ENCODE measurements around the gene PSMA8. TPM values are rescaled to one million over a fixed set of nuclear protein-coding genes. Genes with fewer than 3 reads are reported as not detected.
"Not testable (repeated sequence)": the region's sequence is repeated elsewhere in the genome, so short reads cannot be mapped to it uniquely, and the experiment has no call there.

PSMA8 gene
- total RNA-seq, result 0.14 TPM
- long read RNA-seq, result 0 reads

- DNase-seq (ENCODE audit: missing footprints) (no peak), ATAC-seq (no peak)
- intact Hi-C loops (cut with DNase I), result no loop called here
Measured at GRCh38 chr18:26133652-26134051, at the start of gene PSMA8. Gene PSMA8 (plus strand): TSS chr18:26133869. CDS start chr18:26133966, 97 bp downstream.

- intact Hi-C loops (cut with DNase I), result loop anchor here (10.0 kb wide), 1 partner anchor 50 kb away; no protein-coding TSS in a partner anchor
- ATAC-seq (no peak), DNase-seq (ENCODE audit: missing footprints) (no peak)
Measured at GRCh38 chr18:26085056-26085455, 48.6 kb upstream of the PSMA8 start.

GRCh38 chr18:26086959-26087358 is 46.7 kb upstream of the PSMA8 start:
- ATAC-seq (no peak), DNase-seq (ENCODE audit: missing footprints) (no peak)
- intact Hi-C loops (cut with DNase I), result loop anchor here (10.0 kb wide), 1 partner anchor 52 kb away; no protein-coding TSS in a partner anchor

GRCh38 chr18:26088487-26088886 is 45.2 kb upstream of the PSMA8 start:
- intact Hi-C loops (cut with DNase I), result loop anchor here (10.0 kb wide), 1 partner anchor 54 kb away; no protein-coding TSS in a partner anchor
- DNase-seq (ENCODE audit: missing footprints) (no peak), ATAC-seq (no peak)

GRCh38 chr18:26089293-26090129 is 44.2 kb upstream of the PSMA8 start:
- DNase-seq (ENCODE audit: missing footprints) (no peak), ATAC-seq (no peak)
- intact Hi-C loops (cut with DNase I), result loop anchor here (2.0 to 10.0 kb wide), 2 partner anchors 55 to 137 kb away; partner anchors contain the start of gene TAF4B

GRCh38 chr18:26090130-26091046 is 43.3 kb upstream of the PSMA8 start, which contains the start of gene SS18:
Gene SS18 (minus strand): TSS chr18:26090613. CDS start chr18:26090569, 44 bp downstream.
- intact Hi-C loops (cut with DNase I), result loop anchor here (2.0 kb wide), 1 partner anchor 136 kb away; the partner anchor contains the start of gene TAF4B
- DNase-seq (ENCODE audit: missing footprints), result peak; percentile 95
- peak; percentile 98 for ATAC-seq

GRCh38 chr18:26091047-26091630 is 42.5 kb upstream of the PSMA8 start:
- DNase-seq (ENCODE audit: missing footprints) (peak; percentile 84), ATAC-seq (peak; percentile 50)
- intact Hi-C loops (cut with DNase I), result loop anchor here (2.0 kb wide), 1 partner anchor 136 kb away; the partner anchor contains the start of gene TAF4B

- no peak for DNase-seq (ENCODE audit: missing footprints)
- intact Hi-C loops (cut with DNase I), result no loop called here
- no peak for ATAC-seq
Measured at GRCh38 chr18:26096852-26097251, 36.8 kb upstream of the PSMA8 start.

GRCh38 chr18:26097563-26097962 is 36.1 kb upstream of the PSMA8 start:
- DNase-seq (ENCODE audit: missing footprints), result no peak
- intact Hi-C loops (cut with DNase I), result no loop called here
- ATAC-seq, result no peak

GRCh38 chr18:26103579-26103978 is 30.1 kb upstream of the PSMA8 start:
- ATAC-seq (no peak), DNase-seq (ENCODE audit: missing footprints) (no peak)
- intact Hi-C loops (cut with DNase I), result no loop called here

- intact Hi-C loops (cut with DNase I), result no loop called here
- ATAC-seq (no peak), DNase-seq (ENCODE audit: missing footprints) (no peak)
Measured at GRCh38 chr18:26104035-26104434, 29.6 kb upstream of the PSMA8 start.

- DNase-seq (ENCODE audit: missing footprints) (no peak), ATAC-seq (no peak)
- intact Hi-C loops (cut with DNase I), result no loop called here
Measured at GRCh38 chr18:26119246-26119645, 14.4 kb upstream of the PSMA8 start.

GRCh38 chr18:26121476-26121875 is 12.2 kb upstream of the PSMA8 start:
- DNase-seq (ENCODE audit: missing footprints) (no peak), ATAC-seq (no peak)
- intact Hi-C loops (cut with DNase I), result no loop called here

- DNase-seq (ENCODE audit: missing footprints); ATAC-seq; intact Hi-C loops (cut with DNase I): not testable (repeated sequence)
Measured at GRCh38 chr18:26121994-26122393, 11.7 kb upstream of the PSMA8 start.

- DNase-seq (ENCODE audit: missing footprints) (no peak), ATAC-seq (no peak)
- intact Hi-C loops (cut with DNase I), result no loop called here
Measured at GRCh38 chr18:26127786-26128185, 5.9 kb upstream of the PSMA8 start.

- intact Hi-C loops (cut with DNase I); ATAC-seq; DNase-seq (ENCODE audit: missing footprints): not testable (repeated sequence)
Measured at GRCh38 chr18:26128192-26128591, 5.5 kb upstream of the PSMA8 start.

GRCh38 chr18:26134107-26134506 is 438 bp downstream of the PSMA8 start:
- DNase-seq (ENCODE audit: missing footprints) (no peak), ATAC-seq (no peak)
- intact Hi-C loops (cut with DNase I), result no loop called here

GRCh38 chr18:26135548-26135947 is 1.9 kb downstream of the PSMA8 start:
- ATAC-seq, result no peak
- intact Hi-C loops (cut with DNase I), result no loop called here
- no peak for DNase-seq (ENCODE audit: missing footprints)

- no peak for ATAC-seq
- intact Hi-C loops (cut with DNase I), result no loop called here
- no peak for DNase-seq (ENCODE audit: missing footprints)
Measured at GRCh38 chr18:26157326-26157725, 23.7 kb downstream of the PSMA8 start.
